ENCODE results near the gene HNMT.
"Not testable (repeated sequence)": the region's sequence is repeated elsewhere in the genome, so short reads cannot be mapped to it uniquely, and the experiment has no call there.

Gene HNMT

GRCh38 chr2:138043588-138043987 is 79.3 kb downstream of the HNMT start:
- not testable (repeated sequence) for DNase-seq (ENCODE audit: low read depth)

- DNase-seq (ENCODE audit: low read depth), result no peak
These were observed 94.2 kb downstream of the HNMT start for GRCh38 chr2:138058427-138058826.

GRCh38 chr2:138059487-138060300 is 95.4 kb downstream of the HNMT start:
- DNase-seq (ENCODE audit: low read depth), result no peak

GRCh38 chr2:138060301-138060635 is 96.0 kb downstream of the HNMT start:
- no peak for DNase-seq (ENCODE audit: low read depth)

- DNase-seq (ENCODE audit: low read depth), result no peak
These were observed 97.7 kb downstream of the HNMT start for GRCh38 chr2:138061961-138062360.

GRCh38 chr2:138063181-138063580 is 98.9 kb downstream of the HNMT start:
- DNase-seq (ENCODE audit: low read depth), result no peak

Data from stimulated activated CD4-positive, alpha-beta T cell treated with anti-CD3 and anti-CD28 coated beads, Interleukin-2, amount 100 ng/mL, for 4 hours (primary cell).